Right atrium auricular region (tissue), 2 donors: ENCODE data around the gene PXK. TPM values are rescaled to one million over a fixed set of nuclear protein-coding genes. Genes with fewer than 3 reads are reported as not detected.

Experiments
- DNase-seq: peaks from one replicate; pipeline ENCODE4 v3.0.0-alpha.2; 2019; ENCODE audit warnings: low spot score
- H3K27ac ChIP-seq, 2 donors: fragments of 200-600 bp; sonication (generic); 1 replicate in 1 of 2; 2 replicates in 1 of 2; pipeline ENCODE4 v1.5.1; 2016 to 2019
- H3K27me3 ChIP-seq, 2 donors: fragments of 200-600 bp; sonication (generic); one replicate each; pipeline versions ENCODE4 v1.5.1 to v1.6.0; 2017 to 2019
- H3K36me3 ChIP-seq: fragments of 200-600 bp; sonication (generic); one replicate; pipeline ENCODE4 v1.5.1; 2016
- H3K4me1 ChIP-seq, 2 donors: fragments of 200-600 bp; sonication (generic); one replicate each; pipeline versions ENCODE4 v1.5.1 to v1.6.0; 2017 to 2019
- H3K4me3 ChIP-seq, 2 donors: fragments of 200-600 bp; sonication (generic); 1 replicate in 1 of 2; 2 replicates in 1 of 2; pipeline ENCODE4 v1.5.1; 2017 to 2019; ENCODE audit warnings: mild to moderate bottlenecking in 1 of 2, moderate library complexity in 1 of 2
- H3K9me3 ChIP-seq, 2 donors: fragments of 200-600 bp; sonication (generic); one replicate each; pipeline ENCODE4 v1.5.1; 2019
- total RNA-seq, 2 donors: library from RNA; depleted of rRNA; stranded (reverse); fragments of >200 nt; gene quantifications; one replicate each; pipeline ENCODE4 v1.1.0, GENCODE V29; 2016
- TF ChIP-seq, protein P1 (sequence below), 2 donors: fragments of 200-600 bp; sonication (generic); IDR thresholded peaks; one replicate each; pipeline ENCODE4 v1.5.1; 2019; ENCODE audit warnings: antibody characterized with exemption in 2 of 2

PXK gene
- total RNA-seq, 2 donors from 2014 or later: 18.3 to 22.5 TPM

DNA sequence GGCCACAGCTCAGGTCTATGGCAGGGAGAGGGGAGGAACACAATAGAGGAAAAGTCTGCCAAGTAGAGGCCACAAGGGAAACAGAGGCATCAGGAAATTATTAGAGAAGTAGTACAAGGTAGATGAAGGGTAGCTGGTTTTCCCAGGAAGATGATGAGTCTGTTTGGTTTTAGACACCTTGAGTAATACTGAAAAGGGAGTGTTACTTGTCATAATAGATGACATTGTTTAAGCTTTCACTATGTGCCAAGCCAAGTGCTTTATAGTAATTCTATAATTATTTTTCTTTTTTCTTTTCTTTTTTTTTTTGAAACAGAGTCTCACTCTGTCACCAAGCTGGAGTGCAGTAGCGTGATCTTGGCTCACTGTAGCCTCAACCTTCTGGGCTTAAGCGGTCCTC, 13.7 kb downstream of the PXK start:
- Histone ChIP-seq H3K4me3 (no peak overlapping the region), H3K27ac (no peak overlapping the region), H3K9me3 (no peaks in the 10 kb centered on the region), H3K4me1 (peaks cover 0 to 25% of the 10 kb centered on the region in 2 donors), H3K27me3 (no peaks in the 10 kb centered on the region), H3K36me3 (no peaks in the 10 kb centered on the region)
- TF ChIP-seq, protein P1, sequence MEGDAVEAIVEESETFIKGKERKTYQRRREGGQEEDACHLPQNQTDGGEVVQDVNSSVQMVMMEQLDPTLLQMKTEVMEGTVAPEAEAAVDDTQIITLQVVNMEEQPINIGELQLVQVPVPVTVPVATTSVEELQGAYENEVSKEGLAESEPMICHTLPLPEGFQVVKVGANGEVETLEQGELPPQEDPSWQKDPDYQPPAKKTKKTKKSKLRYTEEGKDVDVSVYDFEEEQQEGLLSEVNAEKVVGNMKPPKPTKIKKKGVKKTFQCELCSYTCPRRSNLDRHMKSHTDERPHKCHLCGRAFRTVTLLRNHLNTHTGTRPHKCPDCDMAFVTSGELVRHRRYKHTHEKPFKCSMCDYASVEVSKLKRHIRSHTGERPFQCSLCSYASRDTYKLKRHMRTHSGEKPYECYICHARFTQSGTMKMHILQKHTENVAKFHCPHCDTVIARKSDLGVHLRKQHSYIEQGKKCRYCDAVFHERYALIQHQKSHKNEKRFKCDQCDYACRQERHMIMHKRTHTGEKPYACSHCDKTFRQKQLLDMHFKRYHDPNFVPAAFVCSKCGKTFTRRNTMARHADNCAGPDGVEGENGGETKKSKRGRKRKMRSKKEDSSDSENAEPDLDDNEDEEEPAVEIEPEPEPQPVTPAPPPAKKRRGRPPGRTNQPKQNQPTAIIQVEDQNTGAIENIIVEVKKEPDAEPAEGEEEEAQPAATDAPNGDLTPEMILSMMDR (IDR thresholded peaks at IDR 0.05): no peak
- no peak for DNase-seq

DNA sequence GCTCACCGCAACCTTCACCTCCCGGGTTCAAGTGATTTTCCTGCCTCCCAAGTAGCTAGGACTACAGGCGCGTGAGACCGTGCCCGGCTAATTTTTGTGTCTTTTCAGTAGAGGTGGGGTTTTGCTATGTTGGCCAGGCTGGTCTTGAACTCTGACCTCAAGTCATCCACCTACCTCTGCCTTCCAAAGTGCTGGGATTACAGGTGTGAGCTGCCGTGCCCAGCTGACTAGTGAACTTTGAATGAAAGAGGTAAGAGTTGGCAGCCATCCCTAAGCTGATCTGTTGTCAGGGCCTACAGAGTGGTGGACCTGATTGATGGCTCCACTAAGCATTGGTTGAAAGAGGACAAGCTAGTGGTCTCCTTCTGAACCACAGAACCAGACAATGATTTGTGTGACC, 15.3 kb downstream of the PXK start:
- Histone ChIP-seq H3K27me3 (no peaks in the 10 kb centered on the region), H3K27ac (no peak overlapping the region), H3K4me1 (peaks cover 0 to 31% of the 10 kb centered on the region in 2 donors), H3K4me3 (no peak overlapping the region), H3K36me3 (no peaks in the 10 kb centered on the region), H3K9me3 (no peaks in the 10 kb centered on the region)
- TF ChIP-seq, protein P1 (IDR thresholded peaks at IDR 0.05): no peak
- DNase-seq: no peak

DNA sequence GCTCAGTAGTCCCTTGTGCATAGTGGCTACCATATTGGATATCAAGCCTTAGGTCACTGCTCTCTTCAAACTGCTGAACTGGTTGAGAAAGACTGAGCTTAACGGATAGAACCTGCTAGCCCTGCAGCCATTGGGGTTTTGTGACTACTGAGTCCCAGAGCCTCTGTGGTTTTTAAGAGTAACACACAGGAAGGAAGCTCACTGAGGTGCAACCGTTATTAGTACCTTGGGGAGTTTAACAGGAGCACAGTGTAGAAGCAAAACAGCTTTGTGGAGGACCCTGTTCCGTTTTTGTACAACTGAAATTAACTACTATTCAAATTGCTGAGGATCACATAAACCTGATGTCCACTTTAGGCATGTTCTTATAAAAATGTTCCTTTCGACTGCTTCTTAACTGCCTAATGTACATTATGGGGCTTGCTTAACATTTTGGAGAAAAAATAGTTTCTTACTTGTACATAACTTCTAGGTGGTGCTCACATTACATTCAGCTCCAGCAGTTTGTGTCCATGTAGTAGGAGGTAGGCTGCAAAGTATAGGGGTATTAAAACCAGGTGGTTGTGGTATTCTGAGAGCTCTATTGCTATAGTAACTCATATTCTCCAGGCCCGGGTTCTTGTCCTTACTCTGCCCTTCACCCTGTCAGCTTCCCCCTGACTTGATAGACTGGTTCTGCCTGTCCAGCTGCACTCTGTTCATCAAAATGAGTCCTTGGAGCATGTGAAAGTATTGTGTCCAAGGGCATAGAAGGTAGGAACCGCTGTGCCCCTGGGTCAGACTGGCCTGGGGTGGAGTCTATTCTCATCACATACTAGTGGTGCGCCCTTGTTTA, 17.3 kb downstream of the PXK start:
- Histone ChIP-seq H3K27me3 (no peaks in the 10 kb centered on the region), H3K4me1 (peaks cover 0 to 24% of the 10 kb centered on the region in 2 donors), H3K27ac (no peak overlapping the region), H3K36me3 (no peaks in the 10 kb centered on the region), H3K4me3 (no peak overlapping the region), H3K9me3 (no peaks in the 10 kb centered on the region)
- TF ChIP-seq, protein P1 (IDR thresholded peaks at IDR 0.05): no peak
- no peak for DNase-seq

DNA sequence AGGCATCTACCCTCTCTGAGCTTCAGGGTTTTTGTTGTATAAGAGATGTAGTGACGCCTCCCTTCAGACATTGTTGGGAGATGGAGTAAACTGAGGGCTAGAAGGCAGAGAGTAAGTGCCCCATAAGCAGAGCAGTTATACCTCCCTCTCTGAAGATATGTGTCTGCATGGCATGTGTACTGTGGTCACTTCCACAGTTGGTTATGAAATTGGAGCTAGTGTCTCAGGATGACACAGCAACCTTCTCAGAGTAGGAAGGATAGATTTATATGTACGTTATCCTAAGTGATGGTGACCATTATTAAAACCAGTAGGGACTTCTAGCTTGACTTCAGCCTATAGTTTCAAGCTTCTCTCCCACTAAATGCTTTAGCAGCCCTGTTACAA, 17.9 kb downstream of the PXK start:
- Histone ChIP-seq H3K4me1 (peaks cover 0 to 28% of the 10 kb centered on the region in 2 donors), H3K4me3 (no peak overlapping the region), H3K27me3 (no peaks in the 10 kb centered on the region), H3K27ac (no peak overlapping the region), H3K9me3 (no peaks in the 10 kb centered on the region), H3K36me3 (no peaks in the 10 kb centered on the region)
- DNase-seq: no peak
- TF ChIP-seq, protein P1 (IDR thresholded peaks at IDR 0.05): no peak

DNA sequence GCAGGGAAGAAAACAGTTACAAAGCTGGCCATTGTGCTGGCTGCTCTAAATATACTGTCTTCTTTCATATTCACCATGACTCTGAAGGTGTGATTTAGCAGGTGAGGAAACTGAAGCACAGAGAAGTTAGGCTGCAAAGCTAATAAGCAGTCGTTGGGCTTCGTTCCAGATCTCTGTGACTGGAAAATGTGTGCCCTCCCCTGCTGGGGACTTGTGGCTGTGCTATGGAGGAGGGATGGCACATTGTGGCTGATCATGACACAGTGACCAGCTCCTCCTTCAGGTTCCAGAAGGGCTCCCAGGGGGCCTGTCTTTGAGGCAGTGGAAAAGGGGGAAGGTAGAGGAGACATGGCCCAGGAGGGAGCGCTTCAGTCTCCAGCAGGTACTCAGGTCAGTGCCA, 19.2 kb downstream of the PXK start:
- no peaks in the 10 kb centered on the region for H3K9me3 ChIP-seq
- no peaks in the 10 kb centered on the region for H3K27me3 ChIP-seq
- H3K36me3 ChIP-seq: no peaks in the 10 kb centered on the region
- no peak overlapping the region for H3K4me3 ChIP-seq
- peak; percentile 46 for DNase-seq
- TF ChIP-seq, protein P1 (IDR thresholded peaks at IDR 0.05): no peak
- peaks cover 0 to 38% of the 10 kb centered on the region in 2 donors for H3K4me1 ChIP-seq
- no peak overlapping the region for H3K27ac ChIP-seq
